MCF 10A (cell line): Measurements from ENCODE around the gene PARD3. TPM values are rescaled to one million over a fixed set of nuclear protein-coding genes. Genes with fewer than 3 reads are reported as not detected.

Experiments used
- BruUV-seq: library from RNA; stranded (reverse); fragments of 400-500 nt; replicated peaks from 2 replicates; lab custom pipeline; 2021; lab: Mats Ljungman, UMichigan
- CTCF ChIA-PET: fragments of 300-600 bp; sonication (Branson Sonifier 250); formaldehyde crosslinking; extraction: SDS; loops from one replicate; lab custom pipeline; 2021; ENCODE audit warnings: antibody characterized with exemption, inconsistent platforms; lab: Yijun Ruan, JAX
- POLR2A ChIA-PET: fragments of 300-600, 350-650 bp; sonication (Branson Sonifier 250); formaldehyde crosslinking; extraction: SDS; loops from one replicate; lab custom pipeline; 2020; ENCODE audit warnings: antibody characterized with exemption, inconsistent platforms; lab: Yijun Ruan, JAX
- DNase-seq: peaks from one replicate; pipeline ENCODE4 v3.0.0-alpha.2; 2018; ENCODE audit not compliant: unreplicated experiment
- H3K27ac Mint-ChIP-seq: one replicate; pipeline ENCODE4 v1.8.0; 2022; ENCODE audit warnings: mild to moderate bottlenecking, low read depth, mixed read lengths; ENCODE audit not compliant: unreplicated experiment
- H3K27me3 Mint-ChIP-seq: one replicate; pipeline ENCODE4 v1.8.0; 2022; ENCODE audit warnings: mixed read lengths; ENCODE audit not compliant: insufficient read depth, unreplicated experiment
- H3K36me3 Mint-ChIP-seq: one replicate; pipeline ENCODE4 v1.8.0; 2022; ENCODE audit warnings: mild to moderate bottlenecking, moderate library complexity, mixed read lengths; ENCODE audit not compliant: insufficient read depth, unreplicated experiment
- H3K4me1 Mint-ChIP-seq: one replicate; pipeline ENCODE4 v1.8.0; 2022; ENCODE audit warnings: mixed read lengths; ENCODE audit not compliant: insufficient read depth, unreplicated experiment
- H3K4me3 Mint-ChIP-seq: one replicate; pipeline ENCODE4 v1.8.0; 2022; ENCODE audit warnings: mild to moderate bottlenecking, moderate library complexity, mixed read lengths; ENCODE audit not compliant: unreplicated experiment
- H3K9me3 Mint-ChIP-seq: one replicate; pipeline ENCODE4 v1.8.0; 2022; ENCODE audit warnings: mixed read lengths; ENCODE audit not compliant: unreplicated experiment
- intact Hi-C: fragments of 100-400 bp; cut with micrococcal nuclease; formaldehyde crosslinking; loops from 2 replicates; pipeline ENCODE4 v1.14.1; 2022
- total RNA-seq: library from RNA; stranded (reverse); gene quantifications from 2 replicates; pipeline ENCODE4 v1.2.3, GENCODE V29; 2022
- TF ChIP-seq, protein P1 (sequence below): fragments of 200-600 bp; IDR thresholded peaks from one replicate; pipeline ENCODE4 v1.8.0; 2022; ENCODE audit warnings: antibody characterized with exemption, mild to moderate bottlenecking; ENCODE audit not compliant: unreplicated experiment

PARD3 gene
- total RNA-seq, 1 experiment from 2014 or later: 70.0 TPM

DNA sequence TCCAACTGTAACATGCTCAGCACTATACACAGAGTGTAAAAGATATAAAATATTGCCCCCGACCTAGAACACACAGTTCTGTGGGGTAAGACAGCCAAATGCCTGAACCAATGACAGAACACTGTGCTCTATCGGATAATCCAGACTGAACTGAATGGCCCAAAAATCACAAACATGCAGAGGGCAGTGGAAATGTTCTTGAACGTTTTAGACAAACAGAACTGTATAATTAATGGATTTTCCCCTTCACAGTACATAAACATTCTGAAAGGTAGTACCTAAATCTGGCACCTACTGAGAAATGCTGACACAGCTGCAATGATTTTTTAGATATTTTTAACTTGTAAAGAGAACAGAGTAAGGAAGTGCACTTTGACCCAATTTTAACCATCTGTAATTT is 33.4 kb downstream of the PARD3 start:
- no TSS peak for BruUV-seq
- no peak overlapping the region for H3K4me3 Mint-ChIP-seq
- TF ChIP-seq, protein P1, sequence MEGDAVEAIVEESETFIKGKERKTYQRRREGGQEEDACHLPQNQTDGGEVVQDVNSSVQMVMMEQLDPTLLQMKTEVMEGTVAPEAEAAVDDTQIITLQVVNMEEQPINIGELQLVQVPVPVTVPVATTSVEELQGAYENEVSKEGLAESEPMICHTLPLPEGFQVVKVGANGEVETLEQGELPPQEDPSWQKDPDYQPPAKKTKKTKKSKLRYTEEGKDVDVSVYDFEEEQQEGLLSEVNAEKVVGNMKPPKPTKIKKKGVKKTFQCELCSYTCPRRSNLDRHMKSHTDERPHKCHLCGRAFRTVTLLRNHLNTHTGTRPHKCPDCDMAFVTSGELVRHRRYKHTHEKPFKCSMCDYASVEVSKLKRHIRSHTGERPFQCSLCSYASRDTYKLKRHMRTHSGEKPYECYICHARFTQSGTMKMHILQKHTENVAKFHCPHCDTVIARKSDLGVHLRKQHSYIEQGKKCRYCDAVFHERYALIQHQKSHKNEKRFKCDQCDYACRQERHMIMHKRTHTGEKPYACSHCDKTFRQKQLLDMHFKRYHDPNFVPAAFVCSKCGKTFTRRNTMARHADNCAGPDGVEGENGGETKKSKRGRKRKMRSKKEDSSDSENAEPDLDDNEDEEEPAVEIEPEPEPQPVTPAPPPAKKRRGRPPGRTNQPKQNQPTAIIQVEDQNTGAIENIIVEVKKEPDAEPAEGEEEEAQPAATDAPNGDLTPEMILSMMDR: no peak
- DNase-seq: no peak
- ChIA-PET POLR2A (interaction anchor here (0.6 to 1.2 kb wide), 2 partner anchors 57 to 192 kb away, joined by 3 read pairs; no protein-coding TSS in a partner anchor), CTCF (interaction anchor here (0.6 kb wide), 1 partner anchor 45 kb away, joined by 3 read pairs; no protein-coding TSS in a partner anchor)
- H3K4me1 Mint-ChIP-seq: peaks cover 25% of the 10 kb centered on the region
- no peak overlapping the region for H3K27ac Mint-ChIP-seq
- intact Hi-C loops: no loop called here
- H3K9me3 Mint-ChIP-seq: no peaks in the 10 kb centered on the region
- no peaks in the 10 kb centered on the region for H3K27me3 Mint-ChIP-seq
- H3K36me3 Mint-ChIP-seq: no peaks in the 10 kb centered on the region

- no peaks in the 10 kb centered on the region for H3K27me3 Mint-ChIP-seq
- POLR2A ChIA-PET: no interaction called here
- intact Hi-C loops: no loop called here
- H3K27ac Mint-ChIP-seq: no peak overlapping the region
- no peaks in the 10 kb centered on the region for H3K9me3 Mint-ChIP-seq
- TF ChIP-seq, protein P1: no peak
- peaks cover 6% of the 10 kb centered on the region for H3K36me3 Mint-ChIP-seq
- CTCF ChIA-PET: interaction anchor here (0.6 kb wide), 1 partner anchor 208 kb away, joined by 4 read pairs; no protein-coding TSS in a partner anchor
- H3K4me3 Mint-ChIP-seq: no peak overlapping the region
- peaks cover 26% of the 10 kb centered on the region for H3K4me1 Mint-ChIP-seq
- no TSS peak for BruUV-seq
- DNase-seq: no peak
Measured at GRCh38 chr10:34780818-34781380, 34.2 kb downstream of the PARD3 start.

DNA sequence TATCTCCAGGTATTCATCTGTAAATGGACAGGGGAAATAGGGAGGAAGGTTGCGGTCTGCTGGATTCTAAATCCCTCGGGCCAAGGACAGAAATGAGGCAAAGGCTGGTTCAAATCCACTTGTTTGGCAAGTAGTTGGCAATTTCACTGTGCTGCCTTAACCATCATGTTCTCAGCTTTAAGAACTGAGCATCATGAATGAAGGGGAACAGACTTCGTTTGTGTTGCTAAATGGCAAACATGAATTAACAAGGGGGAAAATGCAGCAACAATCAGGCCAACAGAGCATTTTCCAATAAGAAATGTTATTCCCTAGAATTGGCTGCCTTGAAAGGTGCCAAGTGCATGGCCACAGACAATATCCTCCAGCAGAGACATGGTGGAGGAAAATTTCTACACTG is 36.9 kb downstream of the PARD3 start:
- Mint-ChIP-seq H3K9me3 (no peaks in the 10 kb centered on the region), H3K27ac (no peak overlapping the region), H3K27me3 (no peaks in the 10 kb centered on the region), H3K4me3 (no peak overlapping the region), H3K4me1 (peaks cover 37% of the 10 kb centered on the region), H3K36me3 (peaks cover 6% of the 10 kb centered on the region)
- no TSS peak for BruUV-seq
- intact Hi-C loops: no loop called here
- ChIA-PET CTCF (no interaction called here), POLR2A (no interaction called here)
- no peak for DNase-seq
- TF ChIP-seq, protein P1: no peak

DNA sequence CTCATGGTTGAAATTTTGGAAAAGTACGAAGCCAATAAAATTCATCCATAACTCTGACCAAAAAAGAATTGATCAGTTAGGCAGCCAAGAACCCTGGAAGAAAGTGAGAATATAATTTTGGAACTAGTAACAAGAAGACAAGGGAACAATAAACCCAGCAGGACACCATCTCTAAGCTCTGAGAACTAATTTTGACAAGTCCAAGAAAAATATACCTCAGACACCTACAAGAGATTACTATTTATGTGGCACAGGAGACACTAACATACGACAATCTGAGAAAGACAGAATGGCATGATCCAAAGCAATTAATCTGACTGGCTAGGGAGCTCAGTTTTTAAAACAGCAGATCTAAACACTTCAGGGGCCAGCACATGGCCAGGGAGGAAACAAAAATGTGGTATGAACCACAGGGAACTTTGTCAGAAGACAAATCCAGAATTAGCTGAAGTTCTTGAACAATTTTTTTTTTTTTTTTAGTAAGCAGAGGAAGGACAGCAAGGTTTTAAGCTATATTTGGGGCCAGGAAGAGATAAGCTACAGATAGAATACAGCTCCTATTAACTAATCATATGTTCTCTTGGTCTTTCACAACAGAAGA is 38.9 kb downstream of the PARD3 start:
- BruUV-seq: no TSS peak
- H3K27me3 Mint-ChIP-seq: no peaks in the 10 kb centered on the region
- no peak overlapping the region for H3K27ac Mint-ChIP-seq
- POLR2A ChIA-PET: interaction anchor here (0.6 kb wide), 1 partner anchor 111 kb away, joined by 5 read pairs; no protein-coding TSS in a partner anchor
- peaks cover 6% of the 10 kb centered on the region for H3K36me3 Mint-ChIP-seq
- peaks cover 32% of the 10 kb centered on the region for H3K4me1 Mint-ChIP-seq
- intact Hi-C loops: no loop called here
- H3K9me3 Mint-ChIP-seq: no peaks in the 10 kb centered on the region
- H3K4me3 Mint-ChIP-seq: no peak overlapping the region
- DNase-seq: no peak
- CTCF ChIA-PET: interaction anchor here (0.6 kb wide), 1 partner anchor 197 kb away, joined by 3 read pairs; no protein-coding TSS in a partner anchor
- TF ChIP-seq, protein P1: no peak
